CD14-positive monocyte (primary cell): ENCODE results near the gene LYVE1. TPM values are rescaled to one million over a fixed set of nuclear protein-coding genes. Genes with fewer than 3 reads are reported as not detected.
A peak's percentile ranks its signal among the peaks of the same experiment; 100 is the strongest.

ENCODE experiments used
- DNase-seq, 3 donors: peaks; one replicate each; pipeline ENCODE4 v3.0.0-alpha.2; 2011 to 2022
- H2AFZ ChIP-seq: 2 replicates; pipeline ENCODE4 v1.6.0; 2012; ENCODE audit warnings: mild to moderate bottlenecking, low read depth, low read length, inconsistent platforms; ENCODE audit not compliant: insufficient read depth, poor library complexity, severe bottlenecking
- H3K27ac ChIP-seq, 2 donors: 1 replicate in 1 of 2; 2 replicates in 1 of 2; pipeline ENCODE4 v1.5.1; 2012 to 2013; ENCODE audit warnings: low read length in 2 of 2, control low read depth in 1 of 2, inconsistent platforms in 1 of 2, low read depth in 1 of 2, mild to moderate bottlenecking in 1 of 2
- H3K27me3 ChIP-seq, 2 donors: one replicate each; pipeline versions ENCODE4 v1.6.0 to v1.6.1; 2011 to 2013; ENCODE audit warnings: low read length in 2 of 2; ENCODE audit not compliant: control insufficient read depth in 2 of 2, insufficient read depth in 2 of 2
- H3K36me3 ChIP-seq, 2 donors: replicated peaks in 1 of 2; 1 replicate in 1 of 2; 2 replicates in 1 of 2; pipeline versions ENCODE4 v1.5.1 to v1.6.1; 2012 to 2013; ENCODE audit warnings: low read length in 2 of 2, control low read depth in 1 of 2, inconsistent platforms in 1 of 2, mild to moderate bottlenecking in 1 of 2; ENCODE audit not compliant: insufficient read depth in 2 of 2, control insufficient read depth in 1 of 2
- H3K4me1 ChIP-seq, 2 donors: 1 replicate in 1 of 2; 2 replicates in 1 of 2; pipeline versions ENCODE4 v1.5.1 to v1.6.1; 2012 to 2013; ENCODE audit warnings: low read length in 2 of 2, control low read depth in 1 of 2, inconsistent platforms in 1 of 2, mild to moderate bottlenecking in 1 of 2, moderate library complexity in 1 of 2; ENCODE audit not compliant: insufficient read depth in 2 of 2, control insufficient read depth in 1 of 2
- H3K4me2 ChIP-seq: replicated peaks from 2 replicates; pipeline ENCODE3; 2012; ENCODE audit warnings: low read length, moderate library complexity, mild to moderate bottlenecking; ENCODE audit not compliant: poor library complexity, severe bottlenecking; ENCODE audit errors: extremely low read depth
- H3K4me3 ChIP-seq, 3 experiments: fragments of 200-600 bp in 1 of 3; sonication (generic) in 1 of 3; replicated peaks in 1 of 3; 1 replicate in 2 of 3; 2 replicates in 1 of 3; pipeline ENCODE4 v1.5.1; 2011 to 2013; ENCODE audit warnings: low read length in 3 of 3, mild to moderate bottlenecking in 3 of 3, control low read depth in 2 of 3, low read depth in 2 of 3, inconsistent platforms in 1 of 3, moderate library complexity in 1 of 3
- H3K79me2 ChIP-seq: 2 replicates; pipeline ENCODE4 v1.6.0; 2012; ENCODE audit warnings: mild to moderate bottlenecking, control low read depth, inconsistent platforms, low read length, moderate library complexity; ENCODE audit not compliant: insufficient read depth
- H3K9ac ChIP-seq: 2 replicates; pipeline ENCODE4 v1.6.0; 2017; ENCODE audit warnings: low read length, mild to moderate bottlenecking; ENCODE audit not compliant: insufficient read depth, poor library complexity, severe bottlenecking
- H3K9me3 ChIP-seq, 2 donors: replicated peaks in 1 of 2; 1 replicate in 1 of 2; 2 replicates in 1 of 2; pipeline versions ENCODE4 v1.5.1 to v1.6.1; 2012 to 2013; ENCODE audit warnings: low read length in 2 of 2, control low read depth in 1 of 2; ENCODE audit not compliant: control insufficient read depth in 1 of 2, insufficient read depth in 1 of 2
- H4K20me1 ChIP-seq: 2 replicates; pipeline ENCODE4 v1.6.0; 2012; ENCODE audit warnings: mild to moderate bottlenecking, low read length, control low read depth, moderate library complexity; ENCODE audit not compliant: insufficient read depth
- H3K27ac Mint-ChIP-seq, 7 donors: one replicate each; pipeline ENCODE4 v1.8.0; 2020; ENCODE audit warnings: mild to moderate bottlenecking in 7 of 7, mixed read lengths in 7 of 7, moderate library complexity in 6 of 7, inconsistent platforms in 2 of 7
- H3K27me3 Mint-ChIP-seq, 3 donors: one replicate each; pipeline ENCODE4 v1.8.0; 2021 to 2022; ENCODE audit warnings: low read depth in 3 of 3, mild to moderate bottlenecking in 3 of 3, mixed read lengths in 3 of 3, moderate library complexity in 3 of 3, inconsistent platforms in 1 of 3
- H3K36me3 Mint-ChIP-seq, 2 donors: one replicate each; pipeline ENCODE4 v1.8.0; 2020; ENCODE audit warnings: mixed read lengths in 2 of 2, inconsistent platforms in 1 of 2, mild to moderate bottlenecking in 1 of 2
- H3K4me1 Mint-ChIP-seq: one replicate; pipeline ENCODE4 v1.8.0; 2020; ENCODE audit warnings: mild to moderate bottlenecking, mixed read lengths
- H3K4me3 Mint-ChIP-seq, 2 donors: one replicate each; pipeline ENCODE4 v1.8.0; 2020; ENCODE audit warnings: mild to moderate bottlenecking in 2 of 2, mixed read lengths in 2 of 2, moderate library complexity in 1 of 2
- H3K9me3 Mint-ChIP-seq, 7 donors: one replicate each; pipeline ENCODE4 v1.8.0; 2020 to 2022; ENCODE audit warnings: mixed read lengths in 7 of 7, mild to moderate bottlenecking in 6 of 7, moderate library complexity in 6 of 7, inconsistent platforms in 2 of 7
- WGBS: methylation state at CpG from one replicate; pipeline ENCODE4 v1.1.5; 2013; ENCODE audit warnings: missing lambda C conversion rate; ENCODE audit not compliant: insufficient coverage; 5-methylcytosine and 5-hydroxymethylcytosine counted together
- intact Hi-C, 2 donors: fragments of 100-400 bp; cut with micrococcal nuclease; formaldehyde crosslinking; loops; one replicate each; pipeline versions ENCODE4 v1.15.0 to v1.15.1; 2023
- polyA plus RNA-seq, 3 donors: library from polyadenylated mRNA; depleted of rRNA in 1 of 3; unstranded in 2 of 3; stranded (reverse) in 1 of 3; fragments of 300-500 nt in 2 of 3; fragments of >200 nt in 1 of 3; fragmentation: Illumina TruSeq in 2 of 3; gene quantifications; 1 replicate in 2 of 3; 2 replicates in 1 of 3; pipeline ENCODE4 v1.2.3, GENCODE V29; 2012 to 2021
- TF ChIP-seq, protein P1 (sequence below): fragments of 200-600 bp; IDR thresholded peaks from one replicate; pipeline ENCODE4 v1.8.0; 2022; ENCODE audit warnings: antibody characterized with exemption, mild to moderate bottlenecking

Gene LYVE1
- polyA plus RNA-seq, 3 donors, result 0.07 to 0.31 TPM; not detected in 1

DNA sequence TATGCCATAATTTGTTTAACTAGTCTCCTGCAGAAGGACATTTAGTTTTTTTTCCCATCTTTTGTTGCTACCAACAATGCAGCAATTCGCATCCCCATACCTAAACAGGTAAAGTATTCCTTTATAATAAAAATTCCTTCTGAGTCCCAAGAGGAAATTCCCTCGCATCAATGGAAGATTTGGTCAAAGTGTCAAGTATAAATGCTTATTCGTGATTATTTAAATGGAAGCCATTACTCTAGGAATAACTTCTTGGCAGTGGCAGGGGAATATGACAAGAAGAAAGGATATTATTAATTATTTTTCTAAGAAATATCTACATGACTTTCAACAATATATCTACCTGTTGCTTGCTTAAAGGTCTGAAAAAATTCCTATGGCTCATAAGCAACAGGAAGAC lies 53.0 kb downstream of the LYVE1 start:
- no peaks in the 10 kb centered on the region for H3K9me3 Mint-ChIP-seq
- TF ChIP-seq, protein P1, sequence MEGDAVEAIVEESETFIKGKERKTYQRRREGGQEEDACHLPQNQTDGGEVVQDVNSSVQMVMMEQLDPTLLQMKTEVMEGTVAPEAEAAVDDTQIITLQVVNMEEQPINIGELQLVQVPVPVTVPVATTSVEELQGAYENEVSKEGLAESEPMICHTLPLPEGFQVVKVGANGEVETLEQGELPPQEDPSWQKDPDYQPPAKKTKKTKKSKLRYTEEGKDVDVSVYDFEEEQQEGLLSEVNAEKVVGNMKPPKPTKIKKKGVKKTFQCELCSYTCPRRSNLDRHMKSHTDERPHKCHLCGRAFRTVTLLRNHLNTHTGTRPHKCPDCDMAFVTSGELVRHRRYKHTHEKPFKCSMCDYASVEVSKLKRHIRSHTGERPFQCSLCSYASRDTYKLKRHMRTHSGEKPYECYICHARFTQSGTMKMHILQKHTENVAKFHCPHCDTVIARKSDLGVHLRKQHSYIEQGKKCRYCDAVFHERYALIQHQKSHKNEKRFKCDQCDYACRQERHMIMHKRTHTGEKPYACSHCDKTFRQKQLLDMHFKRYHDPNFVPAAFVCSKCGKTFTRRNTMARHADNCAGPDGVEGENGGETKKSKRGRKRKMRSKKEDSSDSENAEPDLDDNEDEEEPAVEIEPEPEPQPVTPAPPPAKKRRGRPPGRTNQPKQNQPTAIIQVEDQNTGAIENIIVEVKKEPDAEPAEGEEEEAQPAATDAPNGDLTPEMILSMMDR, result no peak
- no peak overlapping the region for H3K27ac Mint-ChIP-seq
- no CpG with 5 or more reads among the region's 3 CpGs for WGBS
- H2AFZ ChIP-seq, result no peak overlapping the region
- H3K4me3 ChIP-seq, result no peak overlapping the region
- H3K27ac ChIP-seq, result no peak overlapping the region
- no peaks in the 10 kb centered on the region for H3K27me3 ChIP-seq
- no peaks in the 10 kb centered on the region for H3K27me3 Mint-ChIP-seq
- intact Hi-C loops, result loop anchor here in 1 of 2 donors (10.0 kb wide), 1 partner anchor 219 kb away; no protein-coding TSS in a partner anchor
- DNase-seq, result no peak
- H3K36me3 ChIP-seq, result peaks cover 47 to 70% of the 10 kb centered on the region in 2 donors
- H3K9me3 ChIP-seq, result no peaks in the 10 kb centered on the region
- H3K79me2 ChIP-seq, result no peaks in the 10 kb centered on the region
- H3K4me1 Mint-ChIP-seq, result peaks cover 5% of the 10 kb centered on the region
- no peak overlapping the region for H3K9ac ChIP-seq
- H4K20me1 ChIP-seq, result no peaks in the 10 kb centered on the region
- H3K4me2 ChIP-seq, result no peak overlapping the region
- H3K4me3 Mint-ChIP-seq, result no peak overlapping the region
- no peaks in the 10 kb centered on the region for H3K4me1 ChIP-seq
- H3K36me3 Mint-ChIP-seq, result peaks cover 52 to 61% of the 10 kb centered on the region in 2 donors

DNA sequence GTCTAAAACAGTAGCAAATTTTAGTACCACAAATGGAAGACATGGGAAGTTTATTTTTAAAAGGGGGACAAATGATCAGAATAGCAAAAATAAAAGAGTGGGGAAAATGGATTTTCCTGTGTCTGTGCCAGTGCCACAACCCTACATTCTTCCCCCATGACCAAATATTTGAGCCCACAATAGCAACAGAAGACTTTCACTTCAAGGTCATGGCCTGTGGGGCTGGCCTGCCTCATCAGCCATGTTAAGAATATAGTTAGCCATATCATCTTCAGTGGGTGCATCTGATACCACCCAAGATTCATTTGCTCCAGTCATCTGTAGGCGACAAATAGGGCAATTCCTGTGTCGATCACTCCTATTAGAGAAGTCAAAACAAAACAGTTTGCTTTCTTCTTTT lies 53.8 kb downstream of the LYVE1 start:
- Histone ChIP-seq H3K27ac (no peak overlapping the region), H3K9me3 (no peaks in the 10 kb centered on the region), H3K79me2 (no peaks in the 10 kb centered on the region), H3K4me2 (no peak overlapping the region), H3K4me3 (no peak overlapping the region), H4K20me1 (no peaks in the 10 kb centered on the region), H3K9ac (no peak overlapping the region), H3K36me3 (peaks cover 40 to 65% of the 10 kb centered on the region in 2 donors), H2AFZ (no peak overlapping the region), H3K27me3 (no peaks in the 10 kb centered on the region), H3K4me1 (no peaks in the 10 kb centered on the region)
- WGBS, result no CpG with 5 or more reads among the region's 2 CpGs
- no peak for DNase-seq
- peak overlapping the region in 2 of 7 donors; percentile 10 to 25 for H3K27ac Mint-ChIP-seq
- H3K4me3 Mint-ChIP-seq, result no peak overlapping the region
- intact Hi-C loops, result loop anchor here in 1 of 2 donors (10.0 kb wide), 1 partner anchor 220 kb away; no protein-coding TSS in a partner anchor
- TF ChIP-seq, protein P1, result no peak
- peaks cover 5% of the 10 kb centered on the region for H3K4me1 Mint-ChIP-seq
- peaks cover 47 to 58% of the 10 kb centered on the region in 2 donors for H3K36me3 Mint-ChIP-seq
- H3K27me3 Mint-ChIP-seq, result no peaks in the 10 kb centered on the region
- no peaks in the 10 kb centered on the region for H3K9me3 Mint-ChIP-seq
